Neural progenitor cell (in vitro differentiated cells): ENCODE results near the gene HOMER2. TPM values are rescaled to one million over a fixed set of nuclear protein-coding genes. Genes with fewer than 3 reads are reported as not detected.
A peak's percentile ranks its signal among the peaks of the same experiment; 100 is the strongest.

ENCODE experiments used
- DNase-seq: peaks from one replicate; pipeline ENCODE4 v3.0.0-alpha.2; 2016; ENCODE audit warnings: low spot score
- H2AFZ ChIP-seq: fragments of 200-600 bp; sonication (generic); replicated peaks from 2 replicates; pipeline ENCODE4 v1.6.1; 2016; ENCODE audit warnings: antibody characterized with exemption
- H3F3A ChIP-seq: fragments of 200-600 bp; sonication (generic); 2 replicates; pipeline ENCODE4 v1.6.1; 2016; ENCODE audit warnings: antibody characterized with exemption, low read depth
- H3K27ac ChIP-seq: fragments of 200-600 bp; sonication (generic); 2 replicates; pipeline ENCODE4 v1.5.1; 2016; ENCODE audit warnings: mild to moderate bottlenecking
- H3K27me3 ChIP-seq: fragments of 200-600 bp; sonication (generic); 2 replicates; pipeline ENCODE4 v1.6.1; 2016; ENCODE audit warnings: mild to moderate bottlenecking, moderate library complexity
- H3K36me3 ChIP-seq: fragments of 200-600 bp; sonication (generic); 2 replicates; pipeline ENCODE4 v1.5.1; 2016
- H3K4me1 ChIP-seq: fragments of 200-600 bp; sonication (generic); 2 replicates; pipeline ENCODE4 v1.6.1; 2016; ENCODE audit warnings: mixed run types
- H3K4me2 ChIP-seq: fragments of 200-600 bp; sonication (generic); 2 replicates; pipeline ENCODE4 v1.6.1; 2016
- H3K4me3 ChIP-seq: fragments of 200-600 bp; sonication (generic); 2 replicates; pipeline ENCODE4 v1.5.1; 2016
- H3K79me2 ChIP-seq: fragments of 200-600 bp; sonication (generic); 2 replicates; pipeline ENCODE4 v1.6.1; 2016; ENCODE audit warnings: low read depth
- H3K9ac ChIP-seq: fragments of 200-600 bp; sonication (generic); 2 replicates; pipeline ENCODE4 v1.6.1; 2016
- H3K9me3 ChIP-seq: fragments of 200-600 bp; sonication (generic); 2 replicates; pipeline ENCODE4 v1.5.1; 2016; ENCODE audit warnings: low read depth
- H4K20me1 ChIP-seq: fragments of 200-600 bp; sonication (generic); 2 replicates; pipeline ENCODE4 v1.6.1; 2016; ENCODE audit warnings: low read depth
- H3K27ac Mint-ChIP-seq: 3 replicates; pipeline ENCODE4 v1.8.0; 2021; ENCODE audit warnings: mixed read lengths
- H3K27me3 Mint-ChIP-seq: 2 replicates; pipeline ENCODE4 v1.8.0; 2022; ENCODE audit warnings: low read depth, mild to moderate bottlenecking, inconsistent platforms, moderate library complexity, mixed read lengths; ENCODE audit not compliant: insufficient read depth
- H3K36me3 Mint-ChIP-seq: 3 replicates; pipeline ENCODE4 v1.8.0; 2021; ENCODE audit warnings: mixed read lengths
- H3K4me1 Mint-ChIP-seq: 3 replicates; pipeline ENCODE4 v1.8.0; 2021; ENCODE audit warnings: mixed read lengths
- H3K4me3 Mint-ChIP-seq: 3 replicates; pipeline ENCODE4 v1.8.0; 2021; ENCODE audit warnings: mild to moderate bottlenecking, moderate library complexity, mixed read lengths
- H3K9me3 Mint-ChIP-seq: 3 replicates; pipeline ENCODE4 v1.8.0; 2020; ENCODE audit warnings: mixed read lengths
- EZH2 ChIP-seq: fragments of 200-600 bp; sonication (generic); IDR thresholded peaks from 2 replicates; pipeline ENCODE4 v1.6.1; 2017; ENCODE audit warnings: antibody characterized with exemption, mild to moderate bottlenecking, moderate library complexity
- EZH2phosphoT487 ChIP-seq: fragments of 200-600 bp; sonication (generic); IDR thresholded peaks from 2 replicates; pipeline ENCODE4 v1.6.1; 2017; ENCODE audit warnings: antibody characterized with exemption
- total RNA-seq: library from RNA; depleted of rRNA; stranded (reverse); fragments of >200 nt; gene quantifications from 2 replicates; pipeline ENCODE4 v1.2.3, GENCODE V29; 2015; ENCODE audit warnings: low replicate concordance
- TF ChIP-seq, protein P1 (sequence below): fragments of 200-600 bp; sonication (generic); IDR thresholded peaks from 2 replicates; pipeline ENCODE4 v1.5.1; 2017; ENCODE audit warnings: antibody characterized with exemption, mild to moderate bottlenecking

HOMER2 gene
- total RNA-seq, 1 donor from 2014 or later: 259 TPM

- peaks cover 5% of the 10 kb centered on the region for H3K36me3 Mint-ChIP-seq
Observed at GRCh38 chr15:82923744-82924143, 28.8 kb downstream of the HOMER2 start.

DNA sequence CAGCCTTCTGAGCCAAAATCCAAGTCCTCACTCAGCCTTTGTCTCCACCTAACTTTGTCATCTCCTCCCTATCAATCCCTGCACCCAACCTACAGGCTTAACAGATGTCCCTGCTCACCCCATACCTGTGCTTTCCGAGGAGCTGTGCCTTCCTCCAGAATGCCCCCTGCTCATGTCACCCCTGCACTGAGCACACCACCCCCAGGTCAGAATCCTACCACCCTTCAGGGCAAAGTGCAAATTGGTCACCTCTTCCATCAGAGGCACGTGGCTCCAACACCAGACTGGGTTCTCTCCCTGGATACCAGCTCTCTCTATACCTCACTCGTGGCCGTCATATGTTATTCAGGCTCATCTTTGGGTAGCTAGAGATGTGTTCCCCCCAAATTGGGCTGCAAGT is 29.8 kb downstream of the HOMER2 start:
- Histone ChIP-seq H4K20me1 (no peaks in the 10 kb centered on the region), H3K9ac (no peak overlapping the region), H3K4me1 (no peaks in the 10 kb centered on the region), H3F3A (no peaks in the 10 kb centered on the region), H3K4me2 (no peak overlapping the region), H3K79me2 (no peaks in the 10 kb centered on the region), H3K9me3 (no peaks in the 10 kb centered on the region), H3K27me3 (no peaks in the 10 kb centered on the region), H3K36me3 (no peaks in the 10 kb centered on the region), H3K4me3 (no peak overlapping the region), H2AFZ (no peak overlapping the region), H3K27ac (no peak overlapping the region)
- no peak overlapping the region for H3K4me3 Mint-ChIP-seq
- TF ChIP-seq EZH2: no peak
- TF ChIP-seq EZH2phosphoT487: no peak
- TF ChIP-seq, protein P1, sequence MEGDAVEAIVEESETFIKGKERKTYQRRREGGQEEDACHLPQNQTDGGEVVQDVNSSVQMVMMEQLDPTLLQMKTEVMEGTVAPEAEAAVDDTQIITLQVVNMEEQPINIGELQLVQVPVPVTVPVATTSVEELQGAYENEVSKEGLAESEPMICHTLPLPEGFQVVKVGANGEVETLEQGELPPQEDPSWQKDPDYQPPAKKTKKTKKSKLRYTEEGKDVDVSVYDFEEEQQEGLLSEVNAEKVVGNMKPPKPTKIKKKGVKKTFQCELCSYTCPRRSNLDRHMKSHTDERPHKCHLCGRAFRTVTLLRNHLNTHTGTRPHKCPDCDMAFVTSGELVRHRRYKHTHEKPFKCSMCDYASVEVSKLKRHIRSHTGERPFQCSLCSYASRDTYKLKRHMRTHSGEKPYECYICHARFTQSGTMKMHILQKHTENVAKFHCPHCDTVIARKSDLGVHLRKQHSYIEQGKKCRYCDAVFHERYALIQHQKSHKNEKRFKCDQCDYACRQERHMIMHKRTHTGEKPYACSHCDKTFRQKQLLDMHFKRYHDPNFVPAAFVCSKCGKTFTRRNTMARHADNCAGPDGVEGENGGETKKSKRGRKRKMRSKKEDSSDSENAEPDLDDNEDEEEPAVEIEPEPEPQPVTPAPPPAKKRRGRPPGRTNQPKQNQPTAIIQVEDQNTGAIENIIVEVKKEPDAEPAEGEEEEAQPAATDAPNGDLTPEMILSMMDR: no peak
- peaks cover 3% of the 10 kb centered on the region for H3K4me1 Mint-ChIP-seq
- H3K27ac Mint-ChIP-seq: no peak overlapping the region
- DNase-seq: no peak
- peaks cover 2% of the 10 kb centered on the region for H3K27me3 Mint-ChIP-seq
- H3K36me3 Mint-ChIP-seq: peaks cover 5% of the 10 kb centered on the region
- no peaks in the 10 kb centered on the region for H3K9me3 Mint-ChIP-seq

More at GRCh38 chr15:82923744-82924143, 28.8 kb downstream of the HOMER2 start:
- H3K27me3 ChIP-seq: no peaks in the 10 kb centered on the region
- no peaks in the 10 kb centered on the region for H4K20me1 ChIP-seq
- Mint-ChIP-seq H3K27me3 (peaks cover under 1% of the 10 kb centered on the region), H3K4me3 (no peak overlapping the region), H3K4me1 (peaks cover 3% of the 10 kb centered on the region), H3K27ac (peak overlapping the region; percentile 43), H3K9me3 (no peaks in the 10 kb centered on the region)
- no peaks in the 10 kb centered on the region for H3K9me3 ChIP-seq
- H3K36me3 ChIP-seq: no peaks in the 10 kb centered on the region
- no peak for DNase-seq
- no peaks in the 10 kb centered on the region for H3K4me1 ChIP-seq
- no peak overlapping the region for H3K27ac ChIP-seq
- TF ChIP-seq EZH2 (no peak), EZH2phosphoT487 (no peak)
- TF ChIP-seq, protein P1: no peak
- H2AFZ ChIP-seq: no peak overlapping the region
- no peak overlapping the region for H3K4me2 ChIP-seq
- H3K79me2 ChIP-seq: no peaks in the 10 kb centered on the region
- no peak overlapping the region for H3K9ac ChIP-seq
- H3F3A ChIP-seq: no peaks in the 10 kb centered on the region
- H3K4me3 ChIP-seq: no peak overlapping the region

GRCh38 chr15:82921939-82922338 is 30.6 kb downstream of the HOMER2 start:
- DNase-seq: no peak
- H3K36me3 Mint-ChIP-seq: peaks cover 5% of the 10 kb centered on the region
- no peaks in the 10 kb centered on the region for H3K9me3 Mint-ChIP-seq
- Histone ChIP-seq H3K4me3 (no peak overlapping the region), H2AFZ (no peak overlapping the region), H3K4me2 (no peak overlapping the region), H4K20me1 (no peaks in the 10 kb centered on the region), H3K9ac (no peak overlapping the region), H3K4me1 (no peaks in the 10 kb centered on the region), H3K79me2 (no peaks in the 10 kb centered on the region), H3K36me3 (no peaks in the 10 kb centered on the region), H3K27ac (no peak overlapping the region), H3K27me3 (no peaks in the 10 kb centered on the region), H3K9me3 (no peaks in the 10 kb centered on the region), H3F3A (no peaks in the 10 kb centered on the region)
- H3K27me3 Mint-ChIP-seq: peaks cover 4% of the 10 kb centered on the region
- H3K4me3 Mint-ChIP-seq: no peak overlapping the region
- peaks cover 3% of the 10 kb centered on the region for H3K4me1 Mint-ChIP-seq
- TF ChIP-seq EZH2phosphoT487 (no peak), EZH2 (no peak)
- TF ChIP-seq, protein P1: no peak
- no peak overlapping the region for H3K27ac Mint-ChIP-seq
